Camera-type eye (tissue), 1 donor: ENCODE results near the gene TBCK. TPM values are rescaled to one million over a fixed set of nuclear protein-coding genes. Genes with fewer than 3 reads are reported as not detected.

Source experiments
- total RNA-seq: library from RNA; depleted of rRNA; stranded (reverse); fragments of >200 nt; gene quantifications from one replicate; pipeline ENCODE4 v1.2.3, GENCODE V29; 2014

TBCK gene
- total RNA-seq: 114 TPM

GRCh38 chr4:106315968-106316772 lies at the start of gene TBCK, which contains the start of gene AIMP1:
TSS of gene TBCK (minus strand) at chr4:106316209. CDS start at chr4:106308960, 7,249 bp downstream.
TSS of gene AIMP1 (plus strand) at chr4:106316550. CDS start at chr4:106325010, 8,460 bp downstream.

Other genes starting within 250 kb of the TBCK start
- gene AIMP1, start 341 bp upstream of the TBCK start, total RNA-seq: 38.1 TPM
- 0.49 TPM for gene GIMD1, start 52.6 kb upstream of the TBCK start, total RNA-seq